GOT3 (cell line): ENCODE results near the gene PCSK4.

Source experiments
- DNase-seq: peaks from one replicate; lab custom pipeline; 2025; ENCODE audit warnings: mixed read lengths; lab: John Stamatoyannopoulos, UW

The PCSK4 gene

GRCh38 chr19:1438035-1438932 is 51.9 kb downstream of the PCSK4 start, which contains the start of gene RPS15:
Gene RPS15 (plus strand): TSS chr19:1438396. CDS start chr19:1438426, 30 bp downstream.
- DNase-seq: peak; percentile 83

GRCh38 chr19:1437609-1438008 is 52.5 kb downstream of the PCSK4 start:
- DNase-seq: no peak

- DNase-seq: no peak
These were observed 54.7 kb downstream of the PCSK4 start for GRCh38 chr19:1435378-1435989.

GRCh38 chr19:1434577-1435060 is 55.5 kb downstream of the PCSK4 start:
- no peak for DNase-seq

GRCh38 chr19:1434040-1434366 is 56.1 kb downstream of the PCSK4 start:
- DNase-seq: no peak

- DNase-seq: no peak
These were observed 56.8 kb downstream of the PCSK4 start for GRCh38 chr19:1433119-1434039.

- DNase-seq: no peak
These were observed 57.7 kb downstream of the PCSK4 start for GRCh38 chr19:1432507-1432887.

- no peak for DNase-seq
These were observed 58.2 kb downstream of the PCSK4 start for GRCh38 chr19:1431759-1432506.
